ENCODE measurements around the gene EYA3. TPM values are rescaled to one million over a fixed set of nuclear protein-coding genes. Genes with fewer than 3 reads are reported as not detected.

The EYA3 gene
- 10 to 100 TPM; 47.5 to 75.0 (median 61.0) TPM for polyA plus RNA-seq (ENCODE audit: insufficient read length in 3 of 3)
- long read RNA-seq, donor 1, full-length matches to known transcripts, result 4 of 4 reads
- long read RNA-seq, donor 1, partial matches to known transcripts, result 0 of 4 reads
- long read RNA-seq, donor 1, other reads (novel, unspliced or antisense), result 0 of 4 reads
- long read RNA-seq, donor 2, full-length matches to known transcripts, result 1 of 1 reads
- long read RNA-seq, donor 2, partial matches to known transcripts, result 0 of 1 reads
- long read RNA-seq, donor 2, other reads (novel, unspliced or antisense), result 0 of 1 reads
- long read RNA-seq, donor 3, full-length matches to known transcripts, result 4 of 4 reads
- long read RNA-seq, donor 3, partial matches to known transcripts, result 0 of 4 reads
- long read RNA-seq, donor 3, other reads (novel, unspliced or antisense), result 0 of 4 reads
- long read RNA-seq, donor 4, full-length matches to known transcripts, result 4 of 4 reads
- long read RNA-seq, donor 4, partial matches to known transcripts, result 0 of 4 reads
- long read RNA-seq, donor 4, other reads (novel, unspliced or antisense), result 0 of 4 reads
- long read RNA-seq, donor 5, result 0 reads
- long read RNA-seq, donor 6, full-length matches to known transcripts, result 2 of 2 reads
- long read RNA-seq, donor 6, partial matches to known transcripts, result 0 of 2 reads
- long read RNA-seq, donor 6, other reads (novel, unspliced or antisense), result 0 of 2 reads
- long read RNA-seq, donor 7, full-length matches to known transcripts, result 6 of 11 reads
- long read RNA-seq, donor 7, partial matches to known transcripts, result 5 of 11 reads
- long read RNA-seq, donor 7, other reads (novel, unspliced or antisense), result 0 of 11 reads
- long read RNA-seq, donor 8, full-length matches to known transcripts, result 2 of 2 reads
- long read RNA-seq, donor 8, partial matches to known transcripts, result 0 of 2 reads
- long read RNA-seq, donor 8, other reads (novel, unspliced or antisense), result 0 of 2 reads
- long read RNA-seq, donor 9, full-length matches to known transcripts, result 2 of 2 reads
- long read RNA-seq, donor 9, partial matches to known transcripts, result 0 of 2 reads
- long read RNA-seq, donor 9, other reads (novel, unspliced or antisense), result 0 of 2 reads
- long read RNA-seq, donor 10, full-length matches to known transcripts, result 2 of 2 reads
- long read RNA-seq, donor 10, partial matches to known transcripts, result 0 of 2 reads
- long read RNA-seq, donor 10, other reads (novel, unspliced or antisense), result 0 of 2 reads
- long read RNA-seq, donor 11, full-length matches to known transcripts, result 2 of 2 reads
- long read RNA-seq, donor 11, partial matches to known transcripts, result 0 of 2 reads
- long read RNA-seq, donor 11, other reads (novel, unspliced or antisense), result 0 of 2 reads
- long read RNA-seq, donor 12, full-length matches to known transcripts, result 6 of 6 reads
- long read RNA-seq, donor 12, partial matches to known transcripts, result 0 of 6 reads
- long read RNA-seq, donor 12, other reads (novel, unspliced or antisense), result 0 of 6 reads
- long read RNA-seq, donor 13, full-length matches to known transcripts, result 2 of 2 reads
- long read RNA-seq, donor 13, partial matches to known transcripts, result 0 of 2 reads
- long read RNA-seq, donor 13, other reads (novel, unspliced or antisense), result 0 of 2 reads
- long read RNA-seq, donor 14, result 0 reads
- long read RNA-seq, donor 15, full-length matches to known transcripts, result 2 of 2 reads
- long read RNA-seq, donor 15, partial matches to known transcripts, result 0 of 2 reads
- long read RNA-seq, donor 15, other reads (novel, unspliced or antisense), result 0 of 2 reads
- long read RNA-seq, donor 16, full-length matches to known transcripts, result 5 of 5 reads
- long read RNA-seq, donor 16, partial matches to known transcripts, result 0 of 5 reads
- long read RNA-seq, donor 16, other reads (novel, unspliced or antisense), result 0 of 5 reads

- DNase-seq, result peak; percentile 98
These were observed at the start of gene EYA3 for GRCh38 chr1:28088168-28088961. Gene EYA3, minus strand, starts transcription at chr1:28088610. Its CDS starts 30,584 bp downstream, at chr1:28058026.

- DNase-seq, result no peak
These were observed 48.7 kb upstream of the EYA3 start for GRCh38 chr1:28136922-28137613.

GRCh38 chr1:28136169-28136921, 47.9 kb upstream of the EYA3 start:
- no peak for DNase-seq

- DNase-seq, result peak; percentile 45
These were observed 47.2 kb upstream of the EYA3 start for GRCh38 chr1:28135371-28136168.

GRCh38 chr1:28134651-28135207, 46.3 kb upstream of the EYA3 start:
- DNase-seq, result no peak

- peak; percentile 38 for DNase-seq
These were observed 44.1 kb upstream of the EYA3 start for GRCh38 chr1:28132171-28133167.

- DNase-seq, result no peak
These were observed 42.5 kb upstream of the EYA3 start for GRCh38 chr1:28130901-28131300.

GRCh38 chr1:28129150-28129549, 40.7 kb upstream of the EYA3 start:
- DNase-seq, result no peak

- DNase-seq, result no peak
These were observed 39.3 kb upstream of the EYA3 start for GRCh38 chr1:28127617-28128257.

GRCh38 chr1:28126783-28127490, 38.5 kb upstream of the EYA3 start:
- no peak for DNase-seq

GRCh38 chr1:28126212-28126611, 37.8 kb upstream of the EYA3 start:
- no peak for DNase-seq

GRCh38 chr1:28123461-28123961, 35.1 kb upstream of the EYA3 start:
- DNase-seq, result no peak

GRCh38 chr1:28122183-28122582, 33.8 kb upstream of the EYA3 start:
- DNase-seq, result no peak

- DNase-seq, result no peak
These were observed 31.1 kb upstream of the EYA3 start for GRCh38 chr1:28119556-28119955.
